KBM-7 (cell line): ENCODE data around the gene S100A2.

Experiments
- DNase-seq: peaks from one replicate; pipeline ENCODE4 v3.0.0-alpha.2; 2015
- in situ Hi-C: fragments of 300-500 bp; cut with MboI; formaldehyde crosslinking; loops from 2 replicates; pipeline ENCODE4 v1.14.3; 2020; ENCODE audit warnings: low sequenced_read_pairs, low pct_unique_long_range_greater_than_20kb, mixed read lengths

S100A2 gene

DNA sequence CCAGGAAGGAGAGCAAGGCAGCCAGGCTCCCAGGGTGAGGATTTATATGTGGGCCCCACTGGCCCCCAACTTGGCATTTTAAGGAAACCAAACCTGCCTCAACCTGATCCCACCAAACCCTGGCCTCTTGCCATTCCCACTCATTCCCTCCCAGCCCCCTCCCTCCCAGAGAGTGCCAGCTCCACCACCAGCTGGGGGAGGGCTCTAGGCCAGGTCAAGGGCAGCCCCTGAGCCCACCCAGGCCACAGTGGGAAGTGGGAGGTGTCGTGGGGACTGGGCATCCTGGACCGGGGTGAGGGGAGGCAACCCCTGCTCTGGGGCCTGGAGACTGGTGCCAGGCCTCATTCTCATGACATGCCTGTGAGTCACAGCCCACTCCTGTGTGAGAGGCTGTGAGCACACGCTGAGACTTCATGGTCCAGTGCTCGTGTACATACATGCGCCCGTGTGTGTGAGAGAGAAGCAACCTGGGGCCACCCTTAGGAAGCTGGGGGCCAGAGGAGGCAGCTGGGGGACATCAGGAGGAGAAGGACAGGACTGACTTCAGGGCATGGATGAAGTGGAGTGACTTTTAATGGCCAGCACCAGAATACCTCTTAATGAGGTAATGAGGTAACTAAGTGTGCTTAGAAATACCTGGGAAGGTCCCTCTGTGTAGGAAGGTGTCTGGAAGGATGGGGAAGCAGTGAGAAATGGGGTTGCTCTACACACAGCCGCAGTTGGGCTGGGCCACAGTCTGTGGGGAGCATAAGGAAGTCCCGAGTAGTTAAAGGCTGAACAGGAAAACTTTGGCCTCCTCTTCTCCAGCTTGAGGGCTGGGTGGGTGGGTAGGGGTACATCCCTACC is at the start of gene S100A2:
S100A2 (minus strand) TSS at position 316 of the 846 bp plus-strand sequence. CDS start 1,967 bp downstream, outside the sequence.
- in situ Hi-C loops: loop anchor here (10.0 kb wide), 1 partner anchor 51 kb away; no protein-coding TSS in a partner anchor
- DNase-seq: peak; percentile 40

DNA sequence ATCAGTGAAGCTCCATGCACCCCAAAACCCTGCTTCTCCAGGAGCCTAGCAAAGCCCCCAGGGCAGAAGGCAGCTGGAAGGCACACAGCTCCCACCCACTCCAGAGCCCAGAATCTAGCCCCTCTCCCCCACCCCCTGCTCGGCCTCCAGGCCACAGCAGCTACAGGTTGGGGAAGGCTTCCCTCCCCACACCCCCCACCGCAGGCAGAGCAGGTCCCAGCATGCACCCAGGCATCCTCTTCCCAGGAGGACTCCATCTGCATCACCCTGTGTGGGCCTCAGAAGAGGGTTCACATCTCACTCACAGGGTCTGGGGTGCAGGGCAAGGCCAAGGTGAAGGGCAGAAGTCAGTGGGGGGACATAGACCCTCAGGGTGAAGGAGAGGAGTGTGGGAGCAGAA is 49.8 kb upstream of the S100A2 start:
- in situ Hi-C loops: no loop called here

DNA sequence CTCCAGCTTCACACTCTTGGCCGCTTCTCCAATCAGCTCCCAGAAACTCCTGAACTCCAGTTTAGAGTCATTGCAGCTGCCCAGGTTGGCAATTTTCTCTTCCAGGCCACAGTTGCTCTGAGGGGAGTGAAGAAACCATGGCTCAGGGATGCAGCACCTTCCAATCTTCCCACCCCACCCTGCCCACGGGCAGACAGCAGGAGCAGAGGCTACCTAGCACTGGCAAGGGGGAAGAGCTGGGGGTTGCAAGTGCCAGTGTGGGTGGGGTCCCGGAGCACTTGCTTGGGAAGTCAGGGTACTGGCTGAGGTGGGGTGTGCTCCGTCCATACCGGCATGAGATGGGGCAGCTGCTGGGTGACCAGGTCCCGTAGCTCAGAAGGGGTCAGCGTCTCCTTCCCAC is 49.3 kb upstream of the S100A2 start:
- in situ Hi-C loops: no loop called here
- DNase-seq: no peak

More for the DNA sequence above, 49.8 kb upstream of the S100A2 start:
- no peak for DNase-seq

DNA sequence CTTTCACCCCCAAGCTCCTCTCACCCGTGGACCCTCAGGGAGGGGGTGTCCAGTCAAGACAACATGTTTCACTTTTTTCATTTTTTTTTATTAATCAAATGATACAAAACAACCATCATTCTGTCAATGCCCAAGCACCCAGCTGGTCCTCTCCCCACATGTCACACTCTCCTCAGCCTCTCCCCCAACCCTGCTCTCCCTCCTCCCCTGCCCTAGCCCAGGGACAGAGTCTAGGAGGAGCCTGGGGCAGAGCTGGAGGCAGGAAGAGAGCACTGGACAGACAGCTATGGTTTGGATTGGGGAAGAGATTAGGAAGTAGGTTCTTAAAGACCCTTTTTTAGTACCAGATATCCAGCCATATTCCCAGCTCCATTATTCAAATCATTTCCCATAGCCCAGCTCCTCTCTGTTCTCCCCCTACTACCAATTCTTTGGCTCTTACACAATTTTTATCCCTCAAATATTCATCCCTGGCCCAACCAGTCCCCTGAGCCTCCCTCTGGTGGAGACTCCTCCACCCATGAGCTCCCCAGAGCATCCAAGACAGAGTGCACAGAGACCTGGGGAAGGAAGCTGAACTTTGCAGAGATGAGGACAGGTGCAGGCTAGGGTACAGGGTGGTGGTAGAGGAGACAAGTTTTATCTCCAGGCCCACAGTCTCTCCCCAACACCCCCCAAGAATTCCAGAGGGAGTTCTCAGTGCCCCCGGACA is 48.7 kb upstream of the S100A2 start:
- DNase-seq: no peak
- in situ Hi-C loops: no loop called here

DNA sequence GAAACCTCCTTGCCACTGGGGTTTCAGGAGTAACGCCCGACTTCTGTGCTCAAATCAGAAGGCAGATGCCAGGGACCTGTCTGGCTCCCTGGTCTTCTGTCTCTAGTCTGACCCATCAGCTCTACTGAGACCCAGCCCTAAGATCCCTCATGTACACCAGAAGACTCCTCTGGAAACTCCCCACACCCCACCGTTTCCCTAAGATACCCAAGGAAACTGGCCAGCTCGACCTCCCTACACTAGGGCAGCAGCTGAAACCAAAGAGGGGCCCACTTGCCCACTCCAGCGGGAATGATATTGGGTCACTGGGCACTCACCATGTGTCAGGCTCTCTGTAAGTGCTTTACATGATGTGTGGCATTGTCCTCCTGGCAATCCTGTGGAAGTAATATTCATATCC is 47.8 kb upstream of the S100A2 start:
- in situ Hi-C loops: no loop called here
- DNase-seq: no peak

DNA sequence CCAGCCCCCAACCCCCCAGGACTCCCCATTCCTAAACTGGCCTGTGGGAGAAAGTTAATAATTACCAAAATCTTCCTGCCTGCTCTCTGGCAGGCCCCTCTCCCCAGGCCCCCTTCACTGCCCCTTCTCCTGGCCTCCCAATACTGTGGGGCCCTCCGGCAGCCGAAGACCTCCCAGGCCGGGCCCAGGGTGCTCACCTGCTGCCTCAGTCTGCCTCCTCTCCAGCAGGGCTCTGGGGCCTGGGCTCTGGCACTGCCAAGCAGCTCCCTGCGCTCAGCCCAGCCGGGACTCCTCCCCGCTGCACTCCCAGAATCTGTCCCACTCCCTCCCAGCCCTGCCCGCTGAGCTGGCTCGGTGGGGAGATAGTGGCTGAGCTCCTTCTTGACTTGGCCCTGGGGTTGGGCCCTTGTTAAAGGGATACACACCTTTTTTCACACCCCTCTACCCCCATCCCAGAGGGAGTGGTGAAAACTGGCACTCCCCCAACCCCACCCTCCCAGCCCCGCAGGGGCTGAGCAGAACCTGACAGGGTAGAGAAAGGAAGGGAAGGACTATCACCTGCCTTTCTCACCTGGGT is 47.2 kb upstream of the S100A2 start, which contains the start of gene S100A16:
S100A16 (minus strand) TSS at position 383 of the 577 bp plus-strand sequence. CDS start 4,986 bp downstream, outside the sequence.
- DNase-seq: no peak
- in situ Hi-C loops: no loop called here

DNA sequence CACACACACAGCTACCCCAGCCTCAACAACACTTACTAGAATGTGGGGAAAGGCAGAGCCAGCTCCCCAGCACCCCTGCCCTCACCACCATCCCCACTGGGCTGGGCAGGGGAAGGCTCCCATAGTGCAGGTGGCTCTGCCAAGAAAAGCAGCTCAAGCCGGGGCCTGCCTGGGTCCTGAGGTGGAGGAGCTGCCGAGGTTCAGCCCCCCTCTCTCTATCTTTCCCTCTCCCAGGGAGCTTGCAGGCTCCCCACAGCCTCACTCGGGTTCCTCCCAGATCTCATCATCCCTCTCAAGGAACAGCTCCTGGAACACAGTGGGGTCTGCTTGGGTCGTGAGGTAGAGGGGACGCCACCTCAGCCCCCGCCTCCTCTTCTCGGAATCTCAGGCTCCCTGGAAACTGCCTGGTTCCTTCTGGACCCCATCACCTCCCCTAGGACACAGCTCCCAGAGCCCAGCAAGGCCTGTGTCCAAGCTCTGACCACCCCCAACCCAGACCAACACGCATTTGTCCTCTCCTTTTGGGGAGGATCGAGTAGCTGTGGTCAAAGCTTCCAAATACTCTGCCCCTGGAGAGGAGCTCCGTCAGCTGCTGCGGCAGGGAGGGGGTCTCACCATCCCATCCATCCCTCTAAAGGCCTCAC is 46.6 kb upstream of the S100A2 start:
- no peak for DNase-seq
- in situ Hi-C loops: no loop called here

DNA sequence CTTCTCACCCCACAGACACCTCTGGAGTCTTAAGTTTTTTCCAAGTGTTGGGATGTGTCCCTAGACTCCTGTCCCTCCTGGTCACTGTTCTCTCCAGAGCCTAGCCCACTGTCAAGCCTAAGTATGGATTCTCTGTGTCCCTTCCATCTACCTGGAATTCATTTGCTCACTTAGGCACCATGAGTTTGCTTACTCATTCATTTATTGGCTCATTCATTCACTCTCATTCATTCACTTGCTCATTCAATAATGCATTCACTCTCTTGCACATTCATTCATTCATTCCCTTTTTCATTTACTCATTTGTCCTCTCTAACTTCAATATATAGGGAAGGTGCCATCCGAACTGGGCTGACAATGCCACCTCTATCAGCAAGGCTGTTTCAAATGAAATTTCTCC is 45.7 kb upstream of the S100A2 start:
- in situ Hi-C loops: no loop called here
- no peak for DNase-seq

DNA sequence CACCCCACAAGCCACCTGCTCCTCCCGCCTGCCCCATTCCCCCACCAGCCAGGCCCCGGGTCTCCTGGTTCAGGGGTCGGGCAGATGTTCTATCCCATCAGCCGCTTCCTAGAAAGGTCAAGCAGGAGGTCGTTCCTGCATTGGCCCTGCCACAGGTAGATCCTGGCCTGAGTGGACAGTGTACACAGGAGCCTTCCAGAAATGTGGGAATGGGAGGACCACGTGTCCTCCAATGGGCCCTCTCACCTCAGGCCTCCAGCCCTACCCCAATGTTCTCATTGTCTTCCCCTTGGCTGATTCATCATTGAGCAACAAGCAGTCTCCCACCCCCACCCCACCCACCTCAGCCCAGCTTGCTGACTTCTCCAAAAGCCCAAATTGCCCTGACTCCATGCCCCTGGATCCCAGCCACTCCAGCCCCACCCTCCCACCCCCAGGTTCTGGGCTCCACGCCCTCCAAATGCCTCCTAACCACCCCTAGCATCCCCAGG is 45.2 kb upstream of the S100A2 start:
- DNase-seq: no peak
- in situ Hi-C loops: no loop called here

DNA sequence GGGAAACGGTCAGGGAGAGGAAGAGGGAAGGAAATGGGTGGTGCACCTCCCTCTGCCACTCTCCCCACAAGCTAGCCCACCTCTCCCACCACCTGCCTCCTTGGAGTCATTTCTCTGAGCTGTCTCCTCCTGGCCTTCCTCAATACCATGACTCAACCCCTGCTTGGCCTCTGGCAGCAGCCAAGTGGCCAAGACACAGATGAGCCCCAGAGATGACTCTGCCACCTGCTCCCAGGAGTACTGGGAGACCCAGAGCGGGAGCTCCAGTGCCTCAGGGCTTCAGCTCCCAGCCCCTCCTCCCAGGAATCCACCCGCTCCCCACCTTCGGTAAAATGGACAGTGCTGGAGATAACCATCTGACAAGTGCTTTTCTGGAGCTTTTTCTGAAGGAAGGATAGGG is 44.7 kb upstream of the S100A2 start:
- no peak for DNase-seq
- in situ Hi-C loops: no loop called here

DNA sequence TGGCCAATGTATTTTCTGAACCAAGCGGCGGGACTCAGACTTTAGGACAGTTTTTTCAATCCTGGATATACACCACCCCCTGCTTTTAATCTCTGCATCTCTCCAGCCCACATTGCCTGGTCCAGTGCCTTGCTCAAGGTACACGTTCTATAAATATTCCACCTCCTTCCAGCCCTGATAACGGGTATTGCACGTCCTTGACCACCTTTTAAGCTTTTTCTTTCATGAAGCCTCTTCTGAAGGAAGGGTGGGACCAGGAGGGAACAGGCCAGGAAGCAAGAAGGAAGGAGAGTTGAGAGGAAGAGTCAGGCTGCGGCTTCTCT is 43.9 kb upstream of the S100A2 start:
- in situ Hi-C loops: no loop called here
- no peak for DNase-seq

DNA sequence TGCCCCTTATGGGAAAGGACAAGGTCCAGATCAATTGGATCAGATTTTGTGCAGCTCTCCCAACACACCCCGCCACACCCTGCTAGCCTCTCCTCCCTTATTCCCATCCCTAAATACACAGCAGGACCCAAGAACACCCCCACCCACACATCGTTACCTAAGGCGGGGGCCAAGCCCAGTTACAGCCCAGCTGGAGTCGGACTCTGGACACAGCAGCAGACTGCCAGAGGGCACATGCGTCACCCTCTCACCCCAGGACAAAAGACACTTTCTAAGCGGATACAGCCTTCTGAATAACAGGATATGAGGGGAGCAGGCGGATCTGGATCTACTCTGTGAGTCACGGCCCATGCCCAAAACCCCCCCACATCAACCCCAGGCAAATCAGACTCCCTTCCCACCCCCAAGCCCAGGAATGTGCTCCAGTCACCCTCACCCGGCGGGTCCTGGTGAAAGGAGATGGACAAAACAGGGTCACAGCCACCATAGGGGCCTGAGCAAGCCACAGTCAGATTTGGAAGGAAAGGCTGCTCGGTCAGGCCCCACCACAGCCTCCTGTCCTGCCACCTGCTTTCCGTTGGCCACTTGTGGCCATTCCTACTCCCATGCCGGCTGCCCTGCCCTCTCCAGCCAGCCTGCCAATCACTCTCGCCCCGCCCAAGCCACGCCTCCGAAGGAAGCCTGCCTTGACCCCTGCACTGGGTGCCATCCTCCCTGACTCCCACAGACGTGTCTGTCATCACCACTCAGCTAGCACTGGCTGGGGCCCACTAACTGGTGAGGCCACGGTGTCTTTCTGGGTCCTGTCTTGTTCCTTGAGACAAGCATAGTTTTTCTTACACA is 43.3 kb upstream of the S100A2 start:
- DNase-seq: no peak
- in situ Hi-C loops: no loop called here

DNA sequence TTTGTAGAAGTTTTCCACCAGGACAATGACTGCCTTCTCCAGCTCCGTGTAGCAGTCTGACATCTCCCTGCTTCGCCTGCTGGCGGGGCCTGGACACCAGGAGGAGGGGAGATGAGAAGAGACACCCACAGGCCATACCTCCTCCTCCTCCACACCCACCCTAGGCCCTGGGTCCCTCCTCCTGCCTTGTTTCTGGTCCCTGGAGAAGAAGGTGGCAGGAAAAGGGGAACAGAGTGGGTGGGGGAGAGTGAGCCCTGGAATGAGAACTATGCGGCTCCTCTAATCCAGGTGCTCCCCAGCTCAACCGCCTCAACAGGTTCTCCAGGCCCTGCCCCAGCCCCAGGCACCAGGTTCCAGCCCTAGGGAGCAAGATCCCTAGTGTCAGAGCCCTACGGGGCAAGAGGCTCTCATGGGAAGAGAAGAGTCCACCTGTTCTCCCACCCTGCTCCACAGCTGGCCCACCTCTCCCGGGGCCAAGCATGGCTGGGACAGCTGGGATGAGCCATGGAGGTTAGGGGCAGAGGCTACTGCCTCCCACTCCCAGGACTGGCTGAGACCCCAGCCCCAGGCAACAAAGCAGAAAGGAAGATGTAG is 42.5 kb upstream of the S100A2 start:
- DNase-seq: no peak
- in situ Hi-C loops: no loop called here

DNA sequence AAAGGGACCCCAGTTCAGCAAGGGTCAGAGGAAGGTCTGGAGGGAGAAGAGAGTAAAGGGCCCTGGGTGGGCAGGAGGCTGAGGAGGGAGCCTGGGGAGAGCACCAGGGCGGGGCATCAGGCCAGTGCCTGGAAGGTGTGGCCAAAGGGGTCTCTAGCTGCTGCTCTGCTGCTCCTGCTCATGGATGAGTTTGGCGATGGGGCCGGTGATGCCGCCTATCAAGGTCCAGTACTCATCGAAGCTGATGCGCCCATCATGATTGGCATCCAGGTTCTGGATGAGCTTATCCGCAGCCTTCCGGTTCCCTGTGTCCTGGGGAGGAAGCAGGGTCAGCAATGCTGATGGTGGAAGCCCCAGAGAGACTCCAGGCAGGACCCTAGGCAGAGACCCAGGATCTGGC is 41.7 kb upstream of the S100A2 start:
- DNase-seq: no peak
- in situ Hi-C loops: no loop called here

DNA sequence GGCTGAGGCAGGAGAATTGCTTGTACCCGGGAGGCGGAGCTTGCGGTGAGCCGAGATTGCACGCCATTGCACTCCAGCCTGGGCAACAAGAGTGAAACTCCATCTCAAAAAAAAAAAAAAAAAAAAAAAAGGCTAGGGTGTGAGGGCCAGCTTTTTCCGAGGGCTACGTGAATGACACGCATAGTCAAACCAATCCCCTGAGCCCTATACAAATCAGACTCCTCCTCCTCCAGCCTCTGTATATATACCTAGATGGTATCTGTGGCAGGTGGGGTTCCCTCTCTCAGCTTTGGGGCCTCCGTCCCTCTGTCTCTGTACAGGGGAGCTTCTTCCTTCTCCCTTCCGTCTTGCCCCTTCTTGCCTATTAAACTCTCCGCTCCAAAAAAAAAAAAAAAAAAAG is 40.5 kb upstream of the S100A2 start:
- in situ Hi-C loops: no loop called here
- DNase-seq: no peak

DNA sequence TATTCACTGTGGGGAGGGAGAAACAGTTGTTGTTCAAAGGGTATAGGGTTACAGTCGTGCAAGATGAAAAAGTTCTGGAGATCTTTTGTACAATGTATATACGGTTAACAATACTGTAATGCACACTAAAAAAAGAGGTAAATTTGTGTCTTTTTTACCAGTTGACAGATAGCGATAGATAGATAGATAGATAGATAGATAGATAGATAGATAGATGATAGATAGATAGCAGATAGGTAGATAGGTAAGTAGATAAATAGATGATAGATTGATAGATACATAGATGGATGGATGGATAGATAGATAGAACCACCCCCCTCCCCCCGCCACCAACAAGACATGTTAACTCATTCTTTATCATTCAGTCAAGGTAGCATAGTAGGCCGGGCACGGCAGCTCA is 37.1 kb upstream of the S100A2 start:
- DNase-seq: no peak
- in situ Hi-C loops: no loop called here

DNA sequence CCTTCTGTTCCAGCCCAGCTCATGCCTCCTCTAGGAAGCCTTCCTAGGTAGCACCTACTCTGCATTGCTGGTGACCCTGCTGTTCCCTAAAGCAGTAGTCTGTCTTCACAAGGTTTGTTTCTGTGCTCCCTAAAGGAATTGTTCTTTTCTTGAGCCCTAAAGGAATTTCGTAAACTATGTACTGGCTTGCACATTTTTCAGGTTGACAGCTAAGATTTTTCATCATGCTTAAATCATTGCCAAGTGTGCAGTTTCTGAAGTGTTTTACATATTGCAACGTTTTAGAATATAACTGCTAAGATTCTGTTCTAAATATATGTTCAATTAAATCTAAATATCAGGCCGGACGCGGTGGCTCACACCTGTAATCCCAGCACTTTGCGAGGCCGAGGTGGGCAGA is 34.2 kb upstream of the S100A2 start:
- in situ Hi-C loops: no loop called here
- no peak for DNase-seq
